Smooth muscle cell (in vitro differentiated cells): ENCODE data around the gene PLEKHG4B. TPM values are rescaled to one million over a fixed set of nuclear protein-coding genes. Genes with fewer than 3 reads are reported as not detected.

Experiments
- DNase-seq: peaks from one replicate; lab custom pipeline; 2025; ENCODE audit not compliant: unreplicated experiment; lab: John Stamatoyannopoulos, UW
- H2AFZ ChIP-seq: fragments of 200-600 bp; sonication (generic); 2 replicates; pipeline ENCODE4 v1.6.0; 2016; ENCODE audit warnings: antibody characterized with exemption, low read depth, mild to moderate bottlenecking
- H3F3A ChIP-seq: fragments of 200-600 bp; sonication (generic); 2 replicates; pipeline ENCODE4 v1.6.0; 2017; ENCODE audit warnings: antibody characterized with exemption, low read depth
- H3K27ac ChIP-seq: fragments of 200-600 bp; sonication (generic); 2 replicates; pipeline ENCODE4 v1.5.1; 2016; ENCODE audit warnings: low read depth, mild to moderate bottlenecking
- H3K27me3 ChIP-seq: fragments of 200-600 bp; sonication (generic); 2 replicates; pipeline ENCODE4 v1.6.1; 2016; ENCODE audit warnings: low read depth, mild to moderate bottlenecking
- H3K36me3 ChIP-seq: fragments of 200-600 bp; sonication (generic); 2 replicates; pipeline ENCODE4 v1.5.1; 2016; ENCODE audit warnings: low read depth
- H3K4me1 ChIP-seq: fragments of 200-600 bp; sonication (generic); 2 replicates; pipeline ENCODE4 v1.5.1; 2016; ENCODE audit warnings: low read depth
- H3K4me2 ChIP-seq: fragments of 200-600 bp; sonication (generic); 2 replicates; pipeline ENCODE4 v1.6.0; 2016; ENCODE audit warnings: mild to moderate bottlenecking
- H3K4me3 ChIP-seq: fragments of 200-600 bp; sonication (generic); 2 replicates; pipeline ENCODE4 v1.5.1; 2016; ENCODE audit warnings: mild to moderate bottlenecking
- H3K79me2 ChIP-seq: fragments of 200-600 bp; sonication (generic); 2 replicates; pipeline ENCODE4 v1.6.0; 2016; ENCODE audit warnings: low read depth, mild to moderate bottlenecking
- H3K9ac ChIP-seq: fragments of 200-600 bp; sonication (generic); 2 replicates; pipeline ENCODE4 v1.6.0; 2016; ENCODE audit warnings: low read depth
- H3K9me3 ChIP-seq: fragments of 200-600 bp; sonication (generic); replicated peaks from 2 replicates; pipeline ENCODE4 v1.5.1; 2016; ENCODE audit warnings: low read depth
- H4K20me1 ChIP-seq: fragments of 200-600 bp; sonication (generic); 2 replicates; pipeline ENCODE4 v1.6.0; 2016; ENCODE audit warnings: low read depth
- CTCF ChIP-seq: fragments of 200-600 bp; sonication (generic); IDR thresholded peaks from 2 replicates; pipeline ENCODE4 v1.5.1; 2017; ENCODE audit warnings: borderline replicate concordance, mild to moderate bottlenecking, antibody characterized with exemption; ENCODE audit not compliant: insufficient read depth, poor library complexity, severe bottlenecking
- WGBS: methylation state at CpG from one replicate; pipeline ENCODE4 v1.1.7; 2016; ENCODE audit warnings: low lambda C conversion rate; 5-methylcytosine and 5-hydroxymethylcytosine counted together
- polyA plus RNA-seq: library from polyadenylated mRNA; unstranded; fragments of >200 nt; fragmentation: Nextera tagmentation; extraction: Ambion mirVana; gene quantifications from 2 replicates; pipeline ENCODE4 v1.2.1, GENCODE V29; 2016
- total RNA-seq: library from RNA; depleted of rRNA; stranded (reverse); fragments of >200 nt; gene quantifications from 2 replicates; pipeline ENCODE4 v1.2.3, GENCODE V29; 2014

PLEKHG4B gene
- total and polyA plus RNA-seq, 2 experiments from 2014 or later, result 6.3 to 12.1 TPM

- H3K4me2 ChIP-seq, result no peak overlapping the region
- no peak overlapping the region for H3K4me3 ChIP-seq
- no peak for TF ChIP-seq CTCF
- H3K27me3 ChIP-seq, result no peaks in the 10 kb centered on the region
- H3K27ac ChIP-seq, result no peak overlapping the region
- no peaks in the 10 kb centered on the region for H3K9me3 ChIP-seq
- H2AFZ ChIP-seq, result no peak overlapping the region
- 84% methylated on average over 19 of the region's 19 CpGs for WGBS
- no peak overlapping the region for H3K9ac ChIP-seq
- no peak for DNase-seq
- H4K20me1 ChIP-seq, result no peaks in the 10 kb centered on the region
- H3K36me3 ChIP-seq, result no peaks in the 10 kb centered on the region
- peaks cover 34% of the 10 kb centered on the region for H3K4me1 ChIP-seq
- H3K79me2 ChIP-seq, result no peaks in the 10 kb centered on the region
- H3F3A ChIP-seq, result no peaks in the 10 kb centered on the region
Measured at GRCh38 chr5:81391-82021, 10.5 kb upstream of the PLEKHG4B start.

DNA sequence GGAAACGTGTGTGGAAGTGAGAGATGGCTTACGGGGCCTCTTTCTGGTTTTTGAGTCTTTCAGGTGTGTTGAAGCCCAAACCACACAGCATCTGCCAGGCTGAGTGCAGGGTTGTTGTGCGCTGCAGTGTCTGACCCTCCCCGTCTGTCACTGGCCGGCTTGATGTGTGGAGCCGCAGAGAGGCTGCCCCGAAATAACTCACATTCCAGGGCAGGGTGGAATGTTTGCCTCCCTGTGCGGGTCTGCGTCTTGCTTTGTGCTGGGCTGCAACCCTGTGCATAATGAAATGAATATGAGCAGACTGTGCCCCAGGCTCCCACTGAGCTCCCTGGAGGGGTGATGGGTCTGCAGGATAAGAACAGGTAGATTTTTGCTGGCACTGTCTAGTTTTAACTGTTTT, 9.9 kb upstream of the PLEKHG4B start:
- H3K4me2 ChIP-seq, result peak overlapping the region; percentile 43
- 11% methylated on average over 9 of the region's 9 CpGs for WGBS

GRCh38 chr5:82570-82969, 9.4 kb upstream of the PLEKHG4B start:
- Histone ChIP-seq H3K9me3 (no peaks in the 10 kb centered on the region), H2AFZ (no peak overlapping the region), H3K79me2 (no peaks in the 10 kb centered on the region), H3K27me3 (peaks cover 3% of the 10 kb centered on the region), H3K4me1 (peaks cover 30% of the 10 kb centered on the region), H3K27ac (no peak overlapping the region), H3K36me3 (no peaks in the 10 kb centered on the region), H3F3A (no peaks in the 10 kb centered on the region), H3K9ac (no peak overlapping the region), H3K4me2 (peak overlapping the region; percentile 43), H4K20me1 (no peaks in the 10 kb centered on the region), H3K4me3 (no peak overlapping the region)
- TF ChIP-seq CTCF, result no peak
- 46% methylated on average over 10 of the region's 10 CpGs for WGBS
- DNase-seq, result no peak

More for the DNA sequence above, 9.9 kb upstream of the PLEKHG4B start:
- Histone ChIP-seq H3K4me1 (peaks cover 34% of the 10 kb centered on the region), H2AFZ (no peak overlapping the region), H3K9ac (no peak overlapping the region), H3K27me3 (no peaks in the 10 kb centered on the region), H3F3A (no peaks in the 10 kb centered on the region), H3K4me3 (no peak overlapping the region), H3K36me3 (no peaks in the 10 kb centered on the region), H4K20me1 (no peaks in the 10 kb centered on the region), H3K79me2 (no peaks in the 10 kb centered on the region), H3K9me3 (no peaks in the 10 kb centered on the region), H3K27ac (no peak overlapping the region)
- TF ChIP-seq CTCF, result no peak
- DNase-seq, result no peak

- Histone ChIP-seq H3K79me2 (no peaks in the 10 kb centered on the region), H4K20me1 (no peaks in the 10 kb centered on the region), H3K4me3 (no peak overlapping the region), H3K27me3 (peaks cover 8% of the 10 kb centered on the region), H2AFZ (no peak overlapping the region), H3K4me2 (peak overlapping the region; percentile 43), H3K36me3 (no peaks in the 10 kb centered on the region), H3K27ac (no peak overlapping the region), H3K9me3 (no peaks in the 10 kb centered on the region), H3F3A (no peaks in the 10 kb centered on the region), H3K9ac (no peak overlapping the region), H3K4me1 (peaks cover 25% of the 10 kb centered on the region)
- TF ChIP-seq CTCF, result no peak
- DNase-seq, result no peak
- WGBS, result 65% methylated on average over 8 of the region's 13 CpGs
Measured at GRCh38 chr5:83029-83428, 8.9 kb upstream of the PLEKHG4B start.
